HG03558 (cell line): ENCODE measurements around the gene LARP4B.
"Not testable (repeated sequence)": the region's sequence is repeated elsewhere in the genome, so short reads cannot be mapped to it uniquely, and the experiment has no call there.

ENCODE experiments used
- ATAC-seq: cut with Tn5 transposase; IDR thresholded peaks from one replicate; pipeline ENCODE4 v1.9.1; 2021; ENCODE audit warnings: moderate number of reproducible peaks; ENCODE audit not compliant: unreplicated experiment; ENCODE audit errors: extremely low read depth

Gene LARP4B

GRCh38 chr10:962342-962741 lies 30.8 kb upstream of the LARP4B start:
- ATAC-seq: no peak

DNA sequence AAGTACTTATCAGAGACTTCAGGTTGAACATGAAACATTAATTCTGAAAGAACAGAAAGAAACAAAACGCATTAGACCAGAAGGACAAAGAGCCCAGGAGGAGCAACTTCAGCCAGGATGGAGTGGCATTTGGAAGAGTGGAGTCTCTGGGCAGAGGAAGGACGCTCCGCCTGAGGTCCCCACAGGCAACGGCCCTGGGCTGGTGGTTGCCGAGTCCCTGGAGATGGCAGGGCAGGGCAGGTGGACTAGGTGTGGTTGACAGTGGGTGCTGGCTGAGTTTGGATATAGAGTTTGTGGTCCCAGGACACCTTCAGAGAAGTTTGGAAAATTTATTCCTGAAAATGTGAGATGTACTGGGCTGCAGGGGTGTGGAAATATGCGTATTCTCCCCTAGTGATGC lies 27.4 kb upstream of the LARP4B start:
- ATAC-seq: no peak

GRCh38 chr10:958106-958505 lies 26.6 kb upstream of the LARP4B start:
- no peak for ATAC-seq

DNA sequence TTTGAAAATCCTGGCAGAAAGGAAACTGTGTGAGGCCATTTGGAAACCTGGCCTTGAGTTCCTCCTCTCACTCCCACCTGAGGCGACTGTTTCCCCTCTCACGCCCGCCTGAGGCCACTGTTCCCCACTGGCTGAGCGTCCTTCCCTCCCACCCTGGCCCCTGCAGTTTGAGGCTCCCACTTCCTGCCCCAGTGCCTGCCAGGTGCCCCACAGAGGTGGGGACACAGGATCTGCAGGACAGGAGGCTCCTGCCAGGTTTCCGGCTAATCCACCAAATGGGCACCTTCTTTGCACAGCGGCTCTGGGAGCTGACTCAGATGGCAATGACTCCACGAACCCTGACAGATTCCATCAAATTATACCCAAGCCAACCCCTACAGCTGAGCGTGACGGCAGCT lies 24.3 kb upstream of the LARP4B start:
- no peak for ATAC-seq

DNA sequence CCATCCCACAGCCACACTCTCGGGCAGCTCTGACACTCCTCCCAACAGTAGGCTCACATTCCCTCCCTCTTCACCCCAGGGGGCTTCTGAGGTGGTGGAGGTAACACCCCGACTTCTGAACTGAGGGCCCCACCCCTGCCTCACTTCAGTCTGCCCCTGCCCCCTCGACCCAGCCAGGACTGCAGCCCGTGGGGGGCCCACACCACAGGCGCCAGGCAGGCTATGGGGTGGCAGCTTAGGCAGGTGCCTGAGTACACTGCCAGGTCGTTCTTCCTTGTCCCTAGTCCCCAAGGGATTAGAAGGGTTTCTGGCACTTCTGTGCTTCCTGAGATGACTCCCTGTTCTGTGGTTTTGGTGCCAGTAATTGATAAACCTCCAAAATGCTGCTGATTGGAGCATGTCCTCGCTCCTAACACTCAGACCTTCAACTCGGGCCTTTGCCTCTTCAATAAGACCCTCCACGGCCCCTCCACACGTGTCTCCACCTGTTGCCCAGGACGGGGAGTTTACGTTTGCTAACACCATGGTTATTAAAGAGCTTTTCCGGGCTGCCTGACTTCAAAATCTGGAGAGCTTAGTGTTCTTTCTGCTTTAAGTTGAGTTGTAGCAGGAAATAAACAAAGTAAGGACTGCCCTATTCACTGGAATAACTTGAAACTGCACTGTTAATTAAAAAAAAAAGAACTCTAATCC lies 23.8 kb upstream of the LARP4B start:
- ATAC-seq: no peak

DNA sequence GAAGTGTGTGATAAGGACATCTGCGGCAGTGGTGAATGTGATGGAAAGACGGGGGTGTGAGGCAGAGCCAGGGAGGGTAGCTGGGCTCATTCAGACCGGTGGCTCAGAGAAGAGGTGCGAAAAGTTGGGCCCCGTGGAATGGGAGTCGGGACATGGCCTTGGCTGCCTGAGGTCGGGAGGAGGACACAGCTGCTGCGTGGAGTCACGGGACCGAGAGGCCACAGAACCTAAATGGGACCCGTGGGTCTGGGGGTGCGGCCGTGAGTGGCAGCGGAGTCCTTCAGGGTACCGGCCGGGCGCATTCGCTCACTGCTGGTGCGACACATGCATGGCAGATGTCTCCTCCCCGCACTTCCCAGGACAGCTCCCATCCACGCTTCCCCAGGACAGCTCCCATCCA lies 22.9 kb upstream of the LARP4B start:
- ATAC-seq: no peak

- no peak for ATAC-seq
Measured at GRCh38 chr10:953836-954235, 22.3 kb upstream of the LARP4B start.

- no peak for ATAC-seq
Measured at GRCh38 chr10:949446-949845, 17.9 kb upstream of the LARP4B start.

DNA sequence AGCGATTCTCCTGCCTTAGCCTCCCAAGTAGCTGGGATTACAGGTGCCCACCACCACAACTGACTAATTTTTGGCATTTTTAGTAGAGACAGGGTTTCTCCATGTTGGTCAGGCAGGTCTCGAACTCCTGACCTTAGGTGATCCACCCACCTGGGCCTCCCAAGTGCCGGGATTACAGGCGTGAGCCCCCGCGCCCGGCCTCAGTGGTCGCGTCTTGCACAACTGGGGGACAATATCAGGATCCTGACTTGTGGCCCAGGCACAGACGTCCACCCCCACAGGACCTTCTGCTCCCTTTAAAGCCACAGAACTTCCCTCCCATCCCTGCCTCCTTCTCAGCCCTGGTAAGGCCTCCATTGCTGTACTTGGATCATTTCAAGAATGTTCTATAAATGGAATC lies 16.8 kb upstream of the LARP4B start:
- no peak for ATAC-seq

GRCh38 chr10:947881-948280 lies 16.4 kb upstream of the LARP4B start:
- ATAC-seq: no peak

DNA sequence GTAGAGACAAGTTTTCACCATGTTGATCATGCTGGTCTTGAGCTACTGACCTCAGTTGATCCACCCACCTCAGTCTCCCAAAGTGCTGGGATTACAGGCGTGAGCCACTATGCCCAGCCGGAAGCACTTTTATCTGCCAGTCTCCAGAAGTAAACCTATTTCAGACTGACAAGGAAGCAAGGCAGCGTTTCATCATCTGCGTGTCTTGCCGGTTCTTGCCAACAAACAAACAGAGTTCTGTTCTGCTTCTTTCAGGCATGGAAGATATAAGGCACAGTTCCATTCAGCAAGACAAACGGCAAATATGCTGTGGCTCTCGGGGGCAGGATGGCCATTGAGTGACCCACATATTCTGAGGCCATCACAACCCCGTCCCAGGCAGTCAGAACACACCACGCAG lies 15.5 kb upstream of the LARP4B start:
- ATAC-seq: no peak

GRCh38 chr10:945778-946177 lies 14.3 kb upstream of the LARP4B start:
- ATAC-seq: no peak

DNA sequence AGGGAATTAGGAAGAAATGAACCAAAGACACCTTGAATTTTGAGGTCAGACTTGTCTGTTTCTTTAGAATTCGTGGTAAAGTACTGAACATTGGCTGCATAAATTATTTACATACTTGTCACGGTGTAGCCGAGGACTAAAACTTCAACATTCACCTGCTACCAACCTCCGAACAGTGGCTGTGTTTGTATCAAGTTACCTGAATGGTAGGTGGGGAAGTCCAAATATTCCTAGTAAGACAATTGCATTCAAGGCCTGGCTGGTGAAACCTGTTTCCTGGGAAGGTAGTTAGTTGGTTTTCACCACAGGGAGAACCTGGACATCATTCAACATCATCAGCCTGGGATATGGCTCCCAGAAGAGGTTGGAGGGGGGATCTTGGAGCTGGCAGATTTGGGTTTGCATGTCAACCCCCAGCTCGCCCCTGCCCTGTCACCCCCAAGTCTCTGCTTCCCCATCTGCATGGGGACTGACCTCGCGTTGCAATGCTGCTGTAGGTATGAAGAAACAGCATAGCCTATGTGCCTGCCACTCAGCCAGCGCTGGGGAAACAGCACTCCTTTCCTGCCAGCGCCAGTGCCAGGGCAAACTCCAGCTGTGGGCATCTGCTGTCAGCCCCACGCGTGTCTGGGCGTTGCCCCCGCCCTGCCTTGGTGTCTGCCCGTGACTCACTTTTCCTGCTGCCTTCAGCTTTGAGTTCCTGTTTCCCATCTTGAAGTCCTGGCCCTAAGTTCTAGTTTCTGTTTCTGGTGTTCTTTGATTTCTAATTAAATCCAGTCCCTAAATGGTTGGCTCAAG lies 12.7 kb upstream of the LARP4B start:
- ATAC-seq: no peak

DNA sequence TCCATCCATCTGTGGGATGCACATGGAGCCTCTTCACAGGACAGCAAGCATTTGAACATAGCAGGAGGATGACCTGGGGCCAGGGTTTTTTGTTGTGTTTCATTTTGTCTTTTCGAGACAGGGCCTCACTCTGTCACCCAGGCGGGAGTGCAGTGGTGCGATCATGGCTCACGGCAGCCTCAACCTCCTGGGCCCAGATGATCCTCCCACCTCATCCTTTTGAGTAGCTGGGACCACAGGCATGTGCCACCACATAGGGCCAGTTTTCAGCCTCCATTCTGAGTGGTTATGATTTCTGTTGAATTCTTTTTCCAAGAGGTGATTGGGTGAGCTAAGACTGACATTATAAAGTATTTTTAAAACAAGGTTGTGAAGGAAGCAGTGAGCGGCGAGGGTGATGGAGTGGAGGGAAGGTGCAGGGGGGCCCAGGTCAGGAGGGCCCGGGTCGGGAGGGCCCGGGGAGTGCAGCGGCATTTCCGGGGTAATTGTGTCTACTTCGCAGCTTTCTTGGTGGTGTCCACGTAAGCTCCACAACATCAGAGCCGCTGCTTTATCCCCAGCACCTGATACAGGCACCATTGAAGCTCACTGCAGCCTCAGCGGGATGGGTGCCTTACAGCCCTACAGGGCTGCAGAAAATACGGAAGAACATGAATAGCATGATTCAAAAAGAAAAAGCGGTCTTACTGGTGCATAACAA lies 12.0 kb upstream of the LARP4B start:
- no peak for ATAC-seq

DNA sequence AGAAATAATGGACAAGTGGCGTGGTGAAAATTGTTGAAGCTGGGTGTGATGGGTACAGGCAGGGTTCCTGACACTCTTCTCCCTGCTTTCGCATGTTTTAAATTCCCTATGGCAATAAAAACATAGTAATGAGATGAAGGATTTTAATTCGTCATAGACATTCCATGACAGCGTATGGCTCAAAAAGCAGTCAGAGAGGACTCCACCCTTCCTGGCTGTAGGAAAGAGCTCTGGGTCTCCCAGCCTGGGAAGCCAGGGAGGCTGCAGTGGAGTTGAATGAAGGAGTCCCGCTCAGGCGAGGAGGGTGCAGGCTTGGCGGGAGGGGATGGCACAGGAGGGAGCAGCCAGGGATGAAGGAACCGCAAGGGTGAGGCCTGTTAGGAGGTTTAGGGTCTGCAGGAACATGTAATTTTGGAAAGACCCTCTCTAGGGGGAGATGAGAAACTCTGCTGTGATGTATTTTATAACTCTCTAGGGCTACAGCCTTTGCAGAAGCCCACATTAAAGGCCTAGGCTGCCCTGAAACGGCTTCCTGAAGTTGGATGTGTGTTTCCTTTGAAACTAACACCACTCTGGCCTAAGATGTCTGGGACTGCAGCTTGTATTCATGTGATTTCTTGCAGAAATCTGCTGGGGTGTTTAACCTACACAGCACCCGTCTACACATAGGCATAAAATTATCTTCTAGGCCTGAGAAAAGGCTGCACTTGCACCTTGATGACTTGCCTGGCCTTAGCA lies 7.6 kb upstream of the LARP4B start:
- ATAC-seq: no peak

DNA sequence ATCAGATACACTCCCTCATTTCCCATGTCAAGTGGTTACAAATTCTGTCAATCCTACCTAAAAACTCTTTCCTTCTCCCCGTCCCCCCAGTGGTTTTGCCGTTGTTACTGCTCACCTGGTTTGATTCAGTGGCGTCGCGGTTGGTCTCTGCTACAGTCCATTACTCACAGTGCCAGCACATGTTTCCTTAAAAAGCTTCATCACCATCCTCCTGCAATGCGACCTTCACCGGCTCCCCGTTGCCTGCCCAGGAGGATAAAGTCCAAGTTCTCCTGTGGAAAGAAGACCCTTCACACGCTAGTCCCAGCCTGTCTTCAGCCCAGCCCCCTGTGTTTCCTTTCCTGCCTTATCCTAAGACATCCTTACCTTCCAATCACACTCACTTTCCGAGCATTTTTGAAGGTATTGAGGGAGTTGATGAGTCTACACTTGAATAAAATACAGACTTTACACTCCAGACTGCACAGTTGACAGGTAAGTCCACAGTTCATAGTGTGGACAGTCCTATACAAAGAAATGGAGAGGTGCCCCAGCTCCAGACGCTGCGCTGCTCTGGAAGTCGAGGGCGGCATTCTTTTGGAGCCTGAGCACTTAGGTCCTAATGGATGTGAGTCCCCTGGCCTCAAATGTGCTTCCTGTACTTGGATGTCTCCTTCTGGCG lies 3.4 kb upstream of the LARP4B start:
- no peak for ATAC-seq

DNA sequence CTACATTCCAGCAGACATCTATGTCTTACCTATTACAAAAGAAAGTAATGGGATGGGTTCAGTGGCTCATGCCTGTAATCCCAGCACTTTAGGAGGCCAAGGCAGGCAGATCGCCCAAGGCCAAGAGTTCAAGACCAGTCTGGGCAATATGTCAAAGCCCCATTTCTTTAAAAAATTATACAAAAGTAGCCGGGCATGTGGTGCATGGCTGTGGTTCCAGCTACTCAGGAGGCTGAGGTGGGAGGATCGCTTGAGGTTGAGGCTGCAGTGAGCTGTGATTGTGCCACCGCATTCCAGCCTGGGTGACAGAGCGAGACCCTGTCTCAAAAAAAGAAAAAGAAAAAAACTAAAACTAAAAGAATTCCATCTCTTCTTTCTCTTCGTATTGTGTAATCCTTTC lies 2.7 kb upstream of the LARP4B start:
- not testable (repeated sequence) for ATAC-seq

- ATAC-seq: no peak
Measured at GRCh38 chr10:932589-932988, 1.1 kb upstream of the LARP4B start.

- no peak for ATAC-seq
Measured at GRCh38 chr10:930625-931325, 730 bp downstream of the LARP4B start.
